Measurements from ENCODE around the gene SLC6A12. TPM values are rescaled to one million over a fixed set of nuclear protein-coding genes. Genes with fewer than 3 reads are reported as not detected.

The SLC6A12 gene
- 0.91 to 2.2 TPM (median 1.0 TPM) in 5 replicates for total RNA-seq (2022; extraction: Qiagen RNA extraction; ENCODE audit: low read depth)

DNA sequence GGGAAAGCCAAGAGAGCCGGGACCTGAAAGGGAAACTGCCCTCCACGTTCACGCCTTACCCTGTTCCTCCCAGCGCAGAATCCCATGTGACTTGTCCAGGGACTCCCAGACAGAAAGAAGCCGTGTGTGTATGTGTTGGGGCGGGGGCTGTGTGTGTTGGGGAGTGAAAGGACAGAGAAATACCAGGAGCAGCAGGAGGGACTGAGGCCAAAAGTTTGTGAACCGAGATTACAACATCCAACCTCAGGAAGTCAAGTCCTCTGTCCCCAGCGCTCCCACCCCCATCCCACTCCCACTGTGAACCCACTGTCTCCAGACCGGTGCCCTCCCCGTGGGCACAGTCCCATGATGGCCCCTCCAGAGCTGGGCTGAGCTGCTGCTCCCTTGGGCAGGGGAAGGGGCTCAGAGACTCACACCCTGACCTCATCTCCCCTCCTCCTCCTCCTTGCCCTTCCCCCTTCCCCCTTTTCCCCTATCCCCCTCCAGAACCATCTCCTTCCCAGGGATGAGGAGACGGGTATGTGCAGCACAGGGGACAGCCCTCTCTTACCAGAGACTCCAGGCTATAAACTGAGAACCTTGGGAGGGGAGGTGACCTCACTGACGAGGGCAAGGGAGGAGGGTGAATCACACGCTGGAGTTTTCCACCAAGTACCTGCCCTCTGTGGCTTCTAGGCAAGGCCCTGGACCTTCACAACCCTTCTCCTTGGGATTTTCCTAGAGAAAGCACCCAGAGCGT is at the start of gene SLC6A12:
Gene SLC6A12 (minus strand): TSS at position 155 of the 739 bp plus-strand sequence. CDS start 4,171 bp downstream, outside the sequence.

DNA sequence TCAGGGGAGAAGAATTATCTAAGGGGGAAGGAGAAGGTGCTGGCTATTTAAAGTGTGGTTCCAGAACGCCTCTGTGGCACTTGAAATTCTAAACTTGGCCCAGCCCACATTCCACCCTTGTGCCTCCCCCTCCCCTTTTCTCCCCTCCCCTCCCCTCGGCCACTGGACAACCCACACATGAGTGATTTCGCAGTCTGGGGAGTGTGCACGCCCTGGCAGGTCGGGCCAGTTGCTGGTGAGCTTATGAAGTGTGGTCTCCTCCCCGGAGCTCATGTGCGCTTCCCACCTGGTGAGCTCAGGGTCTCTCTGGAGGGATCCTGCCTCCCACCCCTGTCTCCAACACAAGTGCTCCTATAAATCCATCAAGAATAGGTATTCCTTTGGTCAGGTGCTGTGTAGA is 48.9 kb upstream of the SLC6A12 start, which contains the start of gene SLC6A13:
Gene SLC6A13 (minus strand): TSS at position 20 of the 400 bp plus-strand sequence. CDS start 2,784 bp downstream, outside the sequence.

Other genes with a start within 250 kb of the SLC6A12 start
- 0.01 TPM in 2 of 5 replicates, not detected in the others for gene IQSEC3, start 147.4 kb downstream of the SLC6A12 start, total RNA-seq (2022; extraction: Qiagen RNA extraction; ENCODE audit: low read depth)
- gene SLC6A13, start 48.7 kb upstream of the SLC6A12 start, total RNA-seq (2022; extraction: Qiagen RNA extraction; ENCODE audit: low read depth): 0.22 to 0.61 TPM (median 0.39 TPM) in 5 replicates
- gene KDM5A, start 175.2 kb upstream of the SLC6A12 start, total RNA-seq (2022; extraction: Qiagen RNA extraction; ENCODE audit: low read depth): 17.4 to 26.5 TPM (median 24.5 TPM) in 5 replicates
- gene CCDC77, start 187.5 kb upstream of the SLC6A12 start, total RNA-seq (2022; extraction: Qiagen RNA extraction; ENCODE audit: low read depth): 10.8 to 17.8 TPM (median 15.2 TPM) in 5 replicates
- 0.48 to 1.5 TPM (median 0.97 TPM) in 5 replicates for gene B4GALNT3, start 245.8 kb upstream of the SLC6A12 start, total RNA-seq (2022; extraction: Qiagen RNA extraction; ENCODE audit: low read depth)

Data from A549 treated with DMSO at 1 μM for 4 hours (cell line).